HG03439 (cell line): ENCODE results near the gene NEBL.

ENCODE experiments used
- ATAC-seq: cut with Tn5 transposase; IDR thresholded peaks from one replicate; pipeline ENCODE4 v1.9.1; 2021; ENCODE audit warnings: mild to moderate bottlenecking, moderate library complexity; ENCODE audit not compliant: unreplicated experiment

NEBL gene

GRCh38 chr10:20903635-20904390, 6.7 kb upstream of the NEBL start:
- no peak for ATAC-seq

- ATAC-seq, result no peak
Measured at GRCh38 chr10:20901110-20901509, 4.0 kb upstream of the NEBL start.

GRCh38 chr10:20898866-20899535, 1.9 kb upstream of the NEBL start:
- no peak for ATAC-seq

GRCh38 chr10:20893297-20893696, 3.8 kb downstream of the NEBL start:
- ATAC-seq, result no peak

GRCh38 chr10:20892796-20893195, 4.3 kb downstream of the NEBL start:
- ATAC-seq, result no peak

- ATAC-seq, result no peak
Measured at GRCh38 chr10:20892011-20892585, 5.0 kb downstream of the NEBL start.

GRCh38 chr10:20891338-20891714, 5.8 kb downstream of the NEBL start:
- no peak for ATAC-seq

- no peak for ATAC-seq
Measured at GRCh38 chr10:20890491-20891337, 6.4 kb downstream of the NEBL start.

- no peak for ATAC-seq
Measured at GRCh38 chr10:20890009-20890408, 7.1 kb downstream of the NEBL start.

GRCh38 chr10:20888620-20889330, 8.3 kb downstream of the NEBL start:
- no peak for ATAC-seq

GRCh38 chr10:20887706-20888555, 9.2 kb downstream of the NEBL start:
- no peak for ATAC-seq

GRCh38 chr10:20885678-20886077, 11.4 kb downstream of the NEBL start:
- ATAC-seq, result no peak

- no peak for ATAC-seq
Measured at GRCh38 chr10:20883552-20883951, 13.6 kb downstream of the NEBL start.

- ATAC-seq, result no peak
Measured at GRCh38 chr10:20882091-20882490, 15.0 kb downstream of the NEBL start.

GRCh38 chr10:20879136-20879535, 18.0 kb downstream of the NEBL start:
- ATAC-seq, result no peak

- ATAC-seq, result no peak
Measured at GRCh38 chr10:20877986-20878983, 18.8 kb downstream of the NEBL start.

GRCh38 chr10:20877554-20877953, 19.6 kb downstream of the NEBL start:
- no peak for ATAC-seq

- ATAC-seq, result no peak
Measured at GRCh38 chr10:20874261-20874660, 22.9 kb downstream of the NEBL start.

- no peak for ATAC-seq
Measured at GRCh38 chr10:20871970-20872369, 25.1 kb downstream of the NEBL start.
